ENCODE results near the gene GABBR2.
A peak's percentile ranks its signal among the peaks of the same experiment; 100 is the strongest.

Gene GABBR2

GRCh38 chr9:98403715-98404114 lies 305.0 kb downstream of the GABBR2 start:
- H3K36me3 Mint-ChIP-seq = no peaks in the 10 kb centered on the region
- H3K4me1 Mint-ChIP-seq = no peaks in the 10 kb centered on the region
- no peak overlapping the region for H3K4me3 Mint-ChIP-seq
- ATAC-seq (ENCODE audit: low read depth) (no peak), DNase-seq (ENCODE audit: low spot score in 2 of 2) (no peak)
- H3K27ac Mint-ChIP-seq = no peak overlapping the region
- H3K27me3 Mint-ChIP-seq = peaks cover 2% of the 10 kb centered on the region
- H3K9me3 Mint-ChIP-seq = no peaks in the 10 kb centered on the region

- DNase-seq (ENCODE audit: low spot score in 2 of 2) = no peak
Measured at GRCh38 chr9:98402019-98402840, 306.5 kb downstream of the GABBR2 start.

GRCh38 chr9:98401140-98402018 lies 307.4 kb downstream of the GABBR2 start:
- no peaks in the 10 kb centered on the region for H3K9me3 Mint-ChIP-seq
- no peak overlapping the region for H3K27ac Mint-ChIP-seq
- H3K4me3 Mint-ChIP-seq = no peak overlapping the region
- peaks cover 8% of the 10 kb centered on the region for H3K27me3 Mint-ChIP-seq
- no peak for DNase-seq (ENCODE audit: low spot score in 2 of 2)
- H3K36me3 Mint-ChIP-seq = no peaks in the 10 kb centered on the region
- no peak for ATAC-seq (ENCODE audit: low read depth)
- peaks cover 5% of the 10 kb centered on the region for H3K4me1 Mint-ChIP-seq

More at GRCh38 chr9:98402019-98402840, 306.5 kb downstream of the GABBR2 start:
- Mint-ChIP-seq H3K27me3 (peaks cover 8% of the 10 kb centered on the region), H3K36me3 (no peaks in the 10 kb centered on the region), H3K9me3 (no peaks in the 10 kb centered on the region), H3K27ac (no peak overlapping the region), H3K4me3 (no peak overlapping the region), H3K4me1 (peaks cover 3% of the 10 kb centered on the region)
- ATAC-seq (ENCODE audit: low read depth) = no peak

GRCh38 chr9:98399950-98400683 lies 308.6 kb downstream of the GABBR2 start:
- ATAC-seq (ENCODE audit: low read depth) = no peak
- Mint-ChIP-seq H3K27ac (no peak overlapping the region), H3K4me1 (peaks cover 15% of the 10 kb centered on the region), H3K27me3 (peaks cover 8% of the 10 kb centered on the region), H3K4me3 (no peak overlapping the region), H3K36me3 (no peaks in the 10 kb centered on the region), H3K9me3 (no peaks in the 10 kb centered on the region)
- no peak for DNase-seq (ENCODE audit: low spot score in 2 of 2)

GRCh38 chr9:98396656-98397055 lies 312.1 kb downstream of the GABBR2 start:
- no peak for DNase-seq (ENCODE audit: low spot score in 2 of 2)
- ATAC-seq (ENCODE audit: low read depth) = no peak
- Mint-ChIP-seq H3K9me3 (peaks cover 10% of the 10 kb centered on the region), H3K4me3 (no peak overlapping the region), H3K4me1 (peaks cover 36% of the 10 kb centered on the region), H3K27me3 (peaks cover 10% of the 10 kb centered on the region), H3K36me3 (peaks cover 5% of the 10 kb centered on the region), H3K27ac (no peak overlapping the region)

GRCh38 chr9:98396236-98396635 lies 312.5 kb downstream of the GABBR2 start:
- peak; percentile 53 for ATAC-seq (ENCODE audit: low read depth)
- DNase-seq (ENCODE audit: low spot score in 2 of 2) = no peak
- Mint-ChIP-seq H3K36me3 (peaks cover 5% of the 10 kb centered on the region), H3K27ac (no peak overlapping the region), H3K9me3 (peaks cover 10% of the 10 kb centered on the region), H3K27me3 (peaks cover 10% of the 10 kb centered on the region), H3K4me3 (no peak overlapping the region), H3K4me1 (peaks cover 41% of the 10 kb centered on the region)

- peak; percentile 89 for ATAC-seq (ENCODE audit: low read depth)
Measured at GRCh38 chr9:98391867-98392266, 316.9 kb downstream of the GABBR2 start.

GRCh38 chr9:98391406-98391805 lies 317.3 kb downstream of the GABBR2 start:
- Mint-ChIP-seq H3K4me3 (peak overlapping the region; percentile 25), H3K27ac (peak overlapping the region; percentile 79), H3K4me1 (peaks cover 40% of the 10 kb centered on the region), H3K27me3 (peaks cover 2% of the 10 kb centered on the region), H3K9me3 (peaks cover 10% of the 10 kb centered on the region), H3K36me3 (peaks cover 5% of the 10 kb centered on the region)
- no peak for DNase-seq (ENCODE audit: low spot score in 2 of 2)
- no peak for ATAC-seq (ENCODE audit: low read depth)

More at GRCh38 chr9:98391867-98392266, 316.9 kb downstream of the GABBR2 start:
- peak in 1 of 2 donors; percentile 34 for DNase-seq (ENCODE audit: low spot score in 2 of 2)
- Mint-ChIP-seq H3K36me3 (peaks cover 5% of the 10 kb centered on the region), H3K4me3 (no peak overlapping the region), H3K27ac (peak overlapping the region; percentile 79), H3K9me3 (peaks cover 10% of the 10 kb centered on the region), H3K4me1 (peaks cover 43% of the 10 kb centered on the region), H3K27me3 (peaks cover 2% of the 10 kb centered on the region)

- H3K27ac Mint-ChIP-seq = peak overlapping the region; percentile 67
- peaks cover 26% of the 10 kb centered on the region for H3K4me1 Mint-ChIP-seq
Measured at GRCh38 chr9:98385751-98386150, 323.0 kb downstream of the GABBR2 start.

GRCh38 chr9:98383758-98384157 lies 325.0 kb downstream of the GABBR2 start:
- H3K4me3 Mint-ChIP-seq = no peak overlapping the region
- H3K27me3 Mint-ChIP-seq = no peaks in the 10 kb centered on the region
- DNase-seq (ENCODE audit: low spot score in 2 of 2) = no peak
- no peak overlapping the region for H3K27ac Mint-ChIP-seq
- H3K36me3 Mint-ChIP-seq = no peaks in the 10 kb centered on the region
- H3K9me3 Mint-ChIP-seq = no peaks in the 10 kb centered on the region
- ATAC-seq (ENCODE audit: low read depth) = no peak
- H3K4me1 Mint-ChIP-seq = peaks cover 39% of the 10 kb centered on the region

More at GRCh38 chr9:98385751-98386150, 323.0 kb downstream of the GABBR2 start:
- H3K9me3 Mint-ChIP-seq = no peaks in the 10 kb centered on the region
- ATAC-seq (ENCODE audit: low read depth) (peak; percentile 58), DNase-seq (ENCODE audit: low spot score in 2 of 2) (no peak)
- no peaks in the 10 kb centered on the region for H3K36me3 Mint-ChIP-seq
- no peak overlapping the region for H3K4me3 Mint-ChIP-seq
- H3K27me3 Mint-ChIP-seq = no peaks in the 10 kb centered on the region

GRCh38 chr9:98381311-98382103 lies 327.2 kb downstream of the GABBR2 start:
- Mint-ChIP-seq H3K4me3 (no peak overlapping the region), H3K9me3 (no peaks in the 10 kb centered on the region), H3K36me3 (no peaks in the 10 kb centered on the region), H3K27me3 (no peaks in the 10 kb centered on the region), H3K4me1 (peaks cover 35% of the 10 kb centered on the region), H3K27ac (peak overlapping the region; percentile 82)
- peak; percentile 78 for ATAC-seq (ENCODE audit: low read depth)
- DNase-seq (ENCODE audit: low spot score in 2 of 2) = peak in 1 of 2 donors; percentile 30

- H3K36me3 Mint-ChIP-seq = no peaks in the 10 kb centered on the region
- peak overlapping the region; percentile 34 for H3K4me3 Mint-ChIP-seq
- H3K27ac Mint-ChIP-seq = peak overlapping the region; percentile 82
- peak; percentile 21 to 35 for DNase-seq (ENCODE audit: low spot score in 2 of 2)
- peak; percentile 58 for ATAC-seq (ENCODE audit: low read depth)
- H3K4me1 Mint-ChIP-seq = peaks cover 31% of the 10 kb centered on the region
- no peaks in the 10 kb centered on the region for H3K27me3 Mint-ChIP-seq
- no peaks in the 10 kb centered on the region for H3K9me3 Mint-ChIP-seq
Measured at GRCh38 chr9:98380065-98380681, 328.6 kb downstream of the GABBR2 start.

- Mint-ChIP-seq H3K4me3 (peak overlapping the region; percentile 22), H3K4me1 (peaks cover 33% of the 10 kb centered on the region), H3K27ac (peak overlapping the region; percentile 82), H3K27me3 (no peaks in the 10 kb centered on the region), H3K9me3 (no peaks in the 10 kb centered on the region), H3K36me3 (no peaks in the 10 kb centered on the region)
- no peak for DNase-seq (ENCODE audit: low spot score in 2 of 2)
- ATAC-seq (ENCODE audit: low read depth) = no peak
Measured at GRCh38 chr9:98379572-98379971, 329.2 kb downstream of the GABBR2 start.
